ENCODE results near the gene RAB30. TPM values are rescaled to one million over a fixed set of nuclear protein-coding genes. Genes with fewer than 3 reads are reported as not detected.

Gene RAB30
- polyA plus RNA-seq, 1 donor from 2014 or later = 36.4 TPM

- H2AFZ ChIP-seq (ENCODE audit: low read depth, low read length) = no peak overlapping the region
- TF ChIP-seq TAF1 (IDR thresholded peaks at IDR 0.05; ENCODE audit: low read depth) = no peak
- TF ChIP-seq POLR2AphosphoS5 (IDR thresholded peaks at IDR 0.05) = no peak
- TF ChIP-seq SMC3 (conservative IDR thresholded peaks at IDR 0.05; ENCODE audit: poor library complexity) = no peak
Observed at GRCh38 chr11:82936261-82936660, 135.4 kb downstream of the RAB30 start.

GRCh38 chr11:82932564-82932963 lies 139.1 kb downstream of the RAB30 start:
- no peaks in the 10 kb centered on the region for H3K9me3 ChIP-seq (ENCODE audit: low read length)
- no peaks in the 10 kb centered on the region for H3K27me3 ChIP-seq (ENCODE audit: insufficient read depth, low read depth, low read length)
- no peaks in the 10 kb centered on the region for H4K20me1 ChIP-seq (ENCODE audit: insufficient read depth)
- no peak overlapping the region for H2AFZ ChIP-seq (ENCODE audit: low read depth, low read length)
- H3F3A ChIP-seq (ENCODE audit: insufficient read depth, low read length, poor library complexity, severe bottlenecking) = no peaks in the 10 kb centered on the region
- H3K4me2 ChIP-seq (ENCODE audit: low read length) = no peak overlapping the region
- TF ChIP-seq CTCF (IDR thresholded peaks at IDR 0.05; ENCODE audit: poor library complexity, severe bottlenecking) (no peak), REST (IDR thresholded peaks at IDR 0.05; ENCODE audit: borderline replicate concordance) (no peak)
- no peaks in the 10 kb centered on the region for H3K36me3 ChIP-seq (ENCODE audit: insufficient read depth, low read length)
- H3K27ac ChIP-seq (ENCODE audit: low read length) = no peak overlapping the region
- no peaks in the 10 kb centered on the region for H3K9me2 ChIP-seq (ENCODE audit: insufficient read depth, low read length)
- H3K9ac ChIP-seq (ENCODE audit: low read length) = no peak overlapping the region
- H3K79me2 ChIP-seq (replicated peaks; ENCODE audit: insufficient read depth, low read length) = no peaks in the 10 kb centered on the region
- H3K4me3 ChIP-seq (ENCODE audit: low read length) = no peak overlapping the region

More at GRCh38 chr11:82936261-82936660, 135.4 kb downstream of the RAB30 start:
- H3K79me2 ChIP-seq (replicated peaks; ENCODE audit: insufficient read depth, low read length) = no peaks in the 10 kb centered on the region
- H3F3A ChIP-seq (ENCODE audit: insufficient read depth, low read length, poor library complexity, severe bottlenecking) = no peaks in the 10 kb centered on the region
- H3K36me3 ChIP-seq (ENCODE audit: insufficient read depth, low read length) = no peaks in the 10 kb centered on the region
- H3K9ac ChIP-seq (ENCODE audit: low read length) = no peak overlapping the region
- no peak overlapping the region for H3K4me3 ChIP-seq (ENCODE audit: low read length)
- H3K4me2 ChIP-seq (ENCODE audit: low read length) = no peak overlapping the region
- no peaks in the 10 kb centered on the region for H3K9me2 ChIP-seq (ENCODE audit: insufficient read depth, low read length)
- no peaks in the 10 kb centered on the region for H4K20me1 ChIP-seq (ENCODE audit: insufficient read depth)
- no peak overlapping the region for H3K27ac ChIP-seq (ENCODE audit: low read length)
- no peaks in the 10 kb centered on the region for H3K27me3 ChIP-seq (ENCODE audit: insufficient read depth, low read depth, low read length)
- no peaks in the 10 kb centered on the region for H3K9me3 ChIP-seq (ENCODE audit: low read length)

- Histone ChIP-seq H3K27ac (ENCODE audit: low read length) (no peak overlapping the region), H2AFZ (ENCODE audit: low read depth, low read length) (no peak overlapping the region), H3K79me2 (replicated peaks; ENCODE audit: insufficient read depth, low read length) (no peaks in the 10 kb centered on the region), H3K4me3 (ENCODE audit: low read length) (no peak overlapping the region), H3K36me3 (ENCODE audit: insufficient read depth, low read length) (no peaks in the 10 kb centered on the region), H4K20me1 (ENCODE audit: insufficient read depth) (no peaks in the 10 kb centered on the region), H3K4me2 (ENCODE audit: low read length) (no peak overlapping the region), H3K9ac (ENCODE audit: low read length) (no peak overlapping the region), H3K9me3 (ENCODE audit: low read length) (no peaks in the 10 kb centered on the region), H3F3A (ENCODE audit: insufficient read depth, low read length, poor library complexity, severe bottlenecking) (no peaks in the 10 kb centered on the region), H3K9me2 (ENCODE audit: insufficient read depth, low read length) (no peaks in the 10 kb centered on the region), H3K27me3 (ENCODE audit: insufficient read depth, low read depth, low read length) (no peaks in the 10 kb centered on the region)
- no peak for TF ChIP-seq CTCF (IDR thresholded peaks at IDR 0.05; ENCODE audit: poor library complexity, severe bottlenecking)
- TF ChIP-seq SMC3 (conservative IDR thresholded peaks at IDR 0.05; ENCODE audit: poor library complexity) = no peak
- TF ChIP-seq MXI1 (conservative IDR thresholded peaks at IDR 0.05; ENCODE audit: poor library complexity, severe bottlenecking) = no peak
- no peak for TF ChIP-seq REST (IDR thresholded peaks at IDR 0.05; ENCODE audit: borderline replicate concordance)
- TF ChIP-seq EP300 (conservative IDR thresholded peaks at IDR 0.05; ENCODE audit: poor library complexity, severe bottlenecking) = no peak
- no peak for TF ChIP-seq RAD21 (conservative IDR thresholded peaks at IDR 0.05)
- TF ChIP-seq POLR2AphosphoS5 (IDR thresholded peaks at IDR 0.05) = no peak
- TF ChIP-seq TAF1 (IDR thresholded peaks at IDR 0.05; ENCODE audit: low read depth) = no peak
- TF ChIP-seq EZH2 (IDR thresholded peaks at IDR 0.05; ENCODE audit: borderline replicate concordance, insufficient read depth, low read length, poor library complexity, severe bottlenecking) = no peak
Observed at GRCh38 chr11:82930734-82931133, 141.0 kb downstream of the RAB30 start.
